K562 (cell line): ENCODE measurements around the gene PDE1C. TPM values are rescaled to one million over a fixed set of nuclear protein-coding genes. Genes with fewer than 3 reads are reported as not detected.

Experiments
- ATAC-seq: fragments of 200-7000 bp; cut with Tn5 transposase; 3 replicates; pipeline ENCODE4 v1.9.1; 2020; ENCODE audit warnings: moderate library complexity
- BruUV-seq: library from RNA; stranded (reverse); fragments of 400-500 nt; replicated peaks from 2 replicates; lab custom pipeline; 2021; lab: Mats Ljungman, UMichigan
- CTCF ChIA-PET: fragments of 300-600 bp; formaldehyde crosslinking; extraction: SDS; loops from one replicate; lab custom pipeline; 2021; ENCODE audit warnings: low intra/inter-chr PET ratio; lab: Yijun Ruan, JAX
- POLR2A ChIA-PET: fragments of 300-600, 350-650 bp; sonication (Branson Sonifier 250); formaldehyde crosslinking; extraction: SDS; loops from one replicate; lab custom pipeline; 2021; ENCODE audit warnings: antibody characterized with exemption, inconsistent platforms; lab: Yijun Ruan, JAX
- DNase-seq, 4 experiments: peaks; one replicate each; pipeline versions ENCODE4 v3.0.0 to v3.0.0-alpha.2; 2011 to 2018; ENCODE audit warnings: low spot score in 3 of 4, mixed read lengths in 3 of 4; ENCODE audit errors: extremely low read depth in 1 of 4
- FAIRE-seq: peaks from 2 replicates; lab custom pipeline; 2011; peaks lifted over from hg19 to GRCh38; lab: Jason Lieb, UNC
- H2AFZ ChIP-seq: 2 replicates; pipeline ENCODE4 v1.6.0; 2011; ENCODE audit warnings: low read depth, low read length, control low read depth, inconsistent platforms
- H3K27ac ChIP-seq: fragments of 200-600 bp; 3 replicates; pipeline ENCODE4 v1.8.0; 2011; ENCODE audit warnings: low read depth, mild to moderate bottlenecking, control low read depth, inconsistent platforms, low read length, moderate library complexity, mixed read lengths; ENCODE audit errors: extremely low read depth
- H3K27me3 ChIP-seq, 2 experiments: fragments of 300-600 bp in 1 of 2; 2 replicates in 1 of 2; 3 replicates in 1 of 2; pipeline versions ENCODE4 v1.6.0 to v1.8.0; 2011; ENCODE audit warnings: inconsistent platforms in 2 of 2, low read length in 2 of 2, mild to moderate bottlenecking in 1 of 2, mixed read lengths in 1 of 2, moderate library complexity in 1 of 2; ENCODE audit not compliant: control insufficient read depth in 2 of 2, insufficient read depth in 2 of 2
- H3K36me3 ChIP-seq: fragments of 300-600 bp; 3 replicates; pipeline ENCODE4 v1.8.0; 2011; ENCODE audit warnings: mild to moderate bottlenecking, low read length, inconsistent platforms; ENCODE audit not compliant: control insufficient read depth, insufficient read depth
- H3K4me1 ChIP-seq, 2 experiments: fragments of 200-600 bp in 1 of 2; replicated peaks in 1 of 2; 2 replicates in 1 of 2; 3 replicates in 1 of 2; pipeline versions ENCODE4 v1.5.1 to v1.8.0; 2011; ENCODE audit warnings: inconsistent platforms in 2 of 2, low read length in 2 of 2, mild to moderate bottlenecking in 1 of 2, mixed read lengths in 1 of 2, moderate library complexity in 1 of 2; ENCODE audit not compliant: control insufficient read depth in 2 of 2, insufficient read depth in 2 of 2
- H3K4me2 ChIP-seq: 2 replicates; pipeline ENCODE4 v1.6.1; 2011; ENCODE audit warnings: low read length, control low read depth, inconsistent platforms, mixed read lengths; ENCODE audit not compliant: insufficient read depth
- H3K4me3 ChIP-seq: fragments of 200-600 bp; sonication (generic), shearing (Covaris generic); 2 replicates; pipeline ENCODE4 v1.5.1; 2016; ENCODE audit warnings: control low read depth, inconsistent platforms
- H3K79me2 ChIP-seq: fragments of 200-600 bp; 3 replicates; pipeline ENCODE4 v1.8.0; 2011; ENCODE audit warnings: low read length, inconsistent platforms; ENCODE audit not compliant: control insufficient read depth, insufficient read depth
- H3K9ac ChIP-seq, 2 experiments: 2 replicates each; pipeline versions ENCODE4 v1.6.0 to v1.6.1; 2011; ENCODE audit warnings: low read depth in 2 of 2, low read length in 2 of 2, control low read depth in 1 of 2, inconsistent platforms in 1 of 2, mild to moderate bottlenecking in 1 of 2, mixed read lengths in 1 of 2; ENCODE audit not compliant: insufficient read depth in 1 of 2
- H3K9me1 ChIP-seq: one replicate; pipeline ENCODE4 v1.6.0; 2011; ENCODE audit warnings: inconsistent platforms, mild to moderate bottlenecking, low read length, moderate library complexity; ENCODE audit not compliant: control insufficient read depth, insufficient read depth
- H3K9me3 ChIP-seq: replicated peaks from 2 replicates; pipeline ENCODE4 v1.5.1; 2011; ENCODE audit warnings: low read depth, low read length, inconsistent platforms; ENCODE audit not compliant: control insufficient read depth, insufficient read depth
- H4K20me1 ChIP-seq: replicated peaks from 2 replicates; pipeline ENCODE4 v1.6.1; 2011; ENCODE audit warnings: low read length, inconsistent platforms, mixed read lengths; ENCODE audit not compliant: control insufficient read depth, insufficient read depth
- AFF1 ChIP-seq, 2 experiments: fragments of 450-650 bp; IDR thresholded peaks; 2 replicates each; pipeline ENCODE4 v1.6.1; 2018; ENCODE audit warnings: mild to moderate bottlenecking in 2 of 2, low read depth in 1 of 2; ENCODE audit not compliant: partially characterized antibody in 2 of 2
- CAMTA2 ChIP-seq: fragments of 250-450 bp; sonication (Bioruptor Pico); conservative IDR thresholded peaks from 2 replicates; pipeline ENCODE4 v1.5.1; 2022
- ESRRA ChIP-seq: fragments of 450-650 bp; IDR thresholded peaks from 2 replicates; pipeline ENCODE4 v1.6.1; 2014; ENCODE audit warnings: low read depth, mild to moderate bottlenecking, moderate library complexity, borderline replicate concordance
- FIP1L1 ChIP-seq: fragments of 200-400 bp; formaldehyde crosslinking; IDR thresholded peaks from 2 replicates; pipeline ENCODE4 v1.6.1; 2018; ENCODE audit warnings: mild to moderate bottlenecking, low read depth, low read length; ENCODE audit not compliant: poor library complexity, severe bottlenecking
- FOXK1 ChIP-seq: sonication (generic); formaldehyde crosslinking; IDR thresholded peaks from 2 replicates; pipeline ENCODE4 v1.8.0; 2022; ENCODE audit warnings: missing genetic modification reagents, mild to moderate bottlenecking, borderline replicate concordance
- HNRNPLL ChIP-seq: fragments of 200-400 bp; formaldehyde crosslinking; IDR thresholded peaks from 2 replicates; pipeline ENCODE4 v1.6.1; 2017; ENCODE audit warnings: low read length, low read depth, mild to moderate bottlenecking; ENCODE audit not compliant: poor library complexity, severe bottlenecking
- MITF ChIP-seq: IDR thresholded peaks from 2 replicates; pipeline ENCODE4 v1.6.1; 2014; ENCODE audit warnings: antibody characterized with exemption
- PCBP2 ChIP-seq: fragments of 200-400 bp; formaldehyde crosslinking; IDR thresholded peaks from 2 replicates; pipeline ENCODE4 v1.6.1; 2018; ENCODE audit warnings: low read length, low read depth, mild to moderate bottlenecking, moderate library complexity; ENCODE audit not compliant: poor library complexity, severe bottlenecking
- PRMT5 ChIP-seq: sonication (generic); formaldehyde crosslinking; IDR thresholded peaks from 2 replicates; pipeline ENCODE4 v1.5.0; 2020; ENCODE audit warnings: missing genetic modification reagents
- PURB ChIP-seq: sonication (generic); formaldehyde crosslinking; IDR thresholded peaks from 2 replicates; pipeline ENCODE4 v1.9.0; 2021; ENCODE audit warnings: low read depth, mild to moderate bottlenecking, missing genetic modification reagents
- SFPQ ChIP-seq: fragments of 200-400 bp; formaldehyde crosslinking; IDR thresholded peaks from 2 replicates; pipeline ENCODE4 v1.6.1; 2017; ENCODE audit warnings: mild to moderate bottlenecking, low read depth, low read length, moderate library complexity
- SPI1 ChIP-seq: IDR thresholded peaks from 2 replicates; pipeline ENCODE4 v1.6.1; 2011; ENCODE audit warnings: low read depth, low read length, control low read depth, borderline replicate concordance
- TARDBP ChIP-seq: fragments of 450-650 bp; IDR thresholded peaks from 2 replicates; pipeline ENCODE4 v1.6.1; 2016
- TRIM24 ChIP-seq, 2 experiments: fragments of 450-650 bp; IDR thresholded peaks; 2 replicates each; pipeline ENCODE4 v1.6.1; 2016
- ZNF263 ChIP-seq: sonication (generic); formaldehyde crosslinking; IDR thresholded peaks from 2 replicates; pipeline ENCODE4 v1.8.0; 2022; ENCODE audit warnings: mild to moderate bottlenecking, missing genetic modification reagents, borderline replicate concordance
- ZNF445 ChIP-seq: fragments of 250-450 bp; sonication (Bioruptor Pico); IDR thresholded peaks from 2 replicates; pipeline ENCODE4 v1.4.0; 2020; ENCODE audit warnings: low read depth, mild to moderate bottlenecking, moderate library complexity
- ZSCAN29 ChIP-seq: fragments of 450-650 bp; IDR thresholded peaks from 2 replicates; pipeline ENCODE4 v1.6.1; 2017
- WGBS: fragments of 100-300 bp; shearing (Covaris generic); methylation state at CpG from one replicate; pipeline ENCODE4 v1.1.6; 2016; ENCODE audit warnings: low coverage, mixed read lengths; ENCODE audit not compliant: insufficient coverage; ENCODE audit errors: missing lambda C conversion rate; 5-methylcytosine and 5-hydroxymethylcytosine counted together
- in situ Hi-C: fragments of 300-500 bp; cut with MboI; formaldehyde crosslinking; loops from 4 replicates; pipeline ENCODE4 v1.15.0; 2018; ENCODE audit warnings: inconsistent platforms, mixed read lengths
- intact Hi-C: fragments of 100-400 bp; cut with micrococcal nuclease; formaldehyde crosslinking; loops from 2 replicates; pipeline ENCODE4 v1.14.2; 2022
- polyA plus RNA-seq, 8 experiments: library from polyadenylated mRNA; depleted of rRNA in 4 of 8; stranded (reverse) in 5 of 8; unstranded in 3 of 8; fragments of >200 nt; fragmentation: Nextera tagmentation in 2 of 8; fragmentation: Illumina TruSeq in 1 of 8; extraction: Ambion mirVana in 2 of 8; extraction: Trizol in 1 of 8; gene quantifications; 2 replicates each; pipeline versions ENCODE4 v1.2.1 to v1.2.3, GENCODE V29; 2011 to 2014; ENCODE audit warnings: inconsistent platforms in 1 of 8, missing spikeins in 1 of 8
- total RNA-seq, 7 experiments: library from RNA; depleted of rRNA in 6 of 7; stranded (reverse); fragments of >200 nt in 6 of 7; fragmentation: Illumina TruSeq in 2 of 7; extraction: Trizol in 2 of 7; gene quantifications; 2 replicates each; pipeline versions ENCODE4 v1.2.1 to v1.2.3, GENCODE V29; 2011 to 2021; ENCODE audit warnings: low replicate concordance in 1 of 7

PDE1C gene
- total and polyA plus RNA-seq, 9 of the 15 experiments (the other 6 are each of a cell fraction or from before 2014, with no cell fraction given): under 0.01 to 0.01 TPM; not detected in 7

GRCh38 chr7:31958226-31958625 lies 112.0 kb downstream of the PDE1C start:
- Histone ChIP-seq H3K36me3 (no peaks in the 10 kb centered on the region), H3K9me1 (no peaks in the 10 kb centered on the region), H3K4me1 (no peaks in the 10 kb centered on the region), H3K27me3 (no peaks in the 10 kb centered on the region), H3K9me3 (no peaks in the 10 kb centered on the region), H2AFZ (no peak overlapping the region), H3K4me2 (no peak overlapping the region), H3K79me2 (no peaks in the 10 kb centered on the region), H3K4me3 (no peak overlapping the region), H4K20me1 (no peaks in the 10 kb centered on the region), H3K9ac (no peak overlapping the region), H3K27ac (no peak overlapping the region)
- CTCF ChIA-PET: no interaction called here
- no TSS peak for BruUV-seq
- intact Hi-C loops: no loop called here
- in situ Hi-C loops: no loop called here
- no peak for DNase-seq
- WGBS: 0% methylated on average over 2 of the region's 2 CpGs
- no peak for FAIRE-seq
- no peak for ATAC-seq
- TF ChIP-seq SFPQ (no peak), SPI1 (no peak), ZNF445 (no peak), PCBP2 (no peak), TARDBP (no peak), MITF (no peak), ESRRA (no peak), AFF1 (IDR thresholded peaks at IDR 0.05; ENCODE audit: low read depth in 1 of 2, partially characterized antibody in 2 of 2) (no peak), PRMT5 (no peak), FIP1L1 (no peak), CAMTA2 (CRISPR knock-in tag) (no peak), ZNF263 (CRISPR knock-in tag) (no peak), FOXK1 (no peak), PURB (no peak), TRIM24 (IDR thresholded peaks at IDR 0.05) (no peak), ZSCAN29 (no peak), HNRNPLL (no peak)
- POLR2A ChIA-PET: no interaction called here
